Peyer's patch (tissue), 4 donors: Measurements from ENCODE around the gene FNBP1L.

Experiments used
- POLR2A ChIP-seq, 2 donors: fragments of 450-650 bp; IDR thresholded peaks; one replicate each; pipeline ENCODE4 v1.5.1; 2017; ENCODE audit warnings: antibody characterized with exemption in 2 of 2, mild to moderate bottlenecking in 2 of 2, moderate library complexity in 2 of 2
- TF ChIP-seq, protein P1 (sequence below), 6 experiments: fragments of 450-650 bp in 4 of 6; fragments of 200-600 bp in 2 of 6; sonication (generic) in 1 of 6; IDR thresholded peaks; one replicate each; pipeline ENCODE4 v1.5.1; 2017 to 2019; ENCODE audit warnings: antibody characterized with exemption in 6 of 6, mild to moderate bottlenecking in 3 of 6, moderate library complexity in 1 of 6

DNA sequence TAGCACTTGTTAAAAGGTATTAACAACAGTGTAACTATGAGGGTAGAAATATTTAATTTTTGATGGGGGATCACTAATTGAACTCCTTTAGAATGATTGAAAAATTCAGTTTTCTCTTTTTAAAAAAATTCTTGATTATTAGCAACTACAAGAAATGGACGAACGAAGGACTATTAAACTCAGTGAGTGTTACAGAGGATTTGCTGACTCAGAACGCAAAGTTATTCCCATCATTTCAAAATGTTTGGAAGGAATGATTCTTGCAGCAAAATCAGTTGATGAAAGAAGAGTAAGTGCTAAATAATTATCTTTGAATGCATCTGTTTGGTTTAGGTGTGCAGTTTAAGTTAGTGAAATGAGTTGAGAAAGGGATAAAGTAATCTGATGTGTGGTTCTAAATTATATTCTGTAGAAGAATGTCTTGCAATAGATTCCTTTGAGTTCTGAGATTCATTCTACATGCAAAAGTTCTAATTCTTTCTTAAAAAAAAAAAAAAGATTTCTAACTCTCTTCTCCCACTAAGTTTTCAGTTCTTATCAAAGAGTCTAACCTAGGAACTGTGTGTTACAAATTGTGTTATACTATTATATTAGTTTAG lies 85.0 kb downstream of the FNBP1L start:
- TF ChIP-seq, protein P1, sequence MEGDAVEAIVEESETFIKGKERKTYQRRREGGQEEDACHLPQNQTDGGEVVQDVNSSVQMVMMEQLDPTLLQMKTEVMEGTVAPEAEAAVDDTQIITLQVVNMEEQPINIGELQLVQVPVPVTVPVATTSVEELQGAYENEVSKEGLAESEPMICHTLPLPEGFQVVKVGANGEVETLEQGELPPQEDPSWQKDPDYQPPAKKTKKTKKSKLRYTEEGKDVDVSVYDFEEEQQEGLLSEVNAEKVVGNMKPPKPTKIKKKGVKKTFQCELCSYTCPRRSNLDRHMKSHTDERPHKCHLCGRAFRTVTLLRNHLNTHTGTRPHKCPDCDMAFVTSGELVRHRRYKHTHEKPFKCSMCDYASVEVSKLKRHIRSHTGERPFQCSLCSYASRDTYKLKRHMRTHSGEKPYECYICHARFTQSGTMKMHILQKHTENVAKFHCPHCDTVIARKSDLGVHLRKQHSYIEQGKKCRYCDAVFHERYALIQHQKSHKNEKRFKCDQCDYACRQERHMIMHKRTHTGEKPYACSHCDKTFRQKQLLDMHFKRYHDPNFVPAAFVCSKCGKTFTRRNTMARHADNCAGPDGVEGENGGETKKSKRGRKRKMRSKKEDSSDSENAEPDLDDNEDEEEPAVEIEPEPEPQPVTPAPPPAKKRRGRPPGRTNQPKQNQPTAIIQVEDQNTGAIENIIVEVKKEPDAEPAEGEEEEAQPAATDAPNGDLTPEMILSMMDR (IDR thresholded peaks at IDR 0.05): no peak
- no peak for TF ChIP-seq POLR2A (IDR thresholded peaks at IDR 0.05)
